Breast epithelium (tissue), 4 donors: Measurements from ENCODE around the gene APOO. TPM values are rescaled to one million over a fixed set of nuclear protein-coding genes. Genes with fewer than 3 reads are reported as not detected.

Source experiments
- DNase-seq, 2 donors: peaks; one replicate each; pipeline ENCODE4 v3.0.0-alpha.2; 2019; ENCODE audit warnings: low spot score in 2 of 2
- H3K27ac ChIP-seq, 2 donors: fragments of 200-600 bp; sonication (generic) in 1 of 2; one replicate each; pipeline ENCODE4 v1.5.1; 2016 to 2019; ENCODE audit warnings: mild to moderate bottlenecking in 1 of 2
- H3K27me3 ChIP-seq, 2 donors: fragments of 200-600 bp; sonication (generic) in 1 of 2; one replicate each; pipeline versions ENCODE4 v1.5.1 to v1.6.0; 2017 to 2019; ENCODE audit warnings: control low read depth in 1 of 2, mild to moderate bottlenecking in 1 of 2
- H3K36me3 ChIP-seq: fragments of 200-600 bp; one replicate; pipeline ENCODE4 v1.5.1; 2019
- H3K4me1 ChIP-seq, 2 donors: fragments of 200-600 bp; sonication (generic); one replicate each; pipeline ENCODE4 v1.5.1; 2016 to 2019; ENCODE audit warnings: control low read depth in 1 of 2
- H3K4me3 ChIP-seq, 3 donors: fragments of 200-600 bp; sonication (generic); 1 replicate in 2 of 3; 2 replicates in 1 of 3; pipeline ENCODE4 v1.5.1; 2016 to 2019; ENCODE audit warnings: mild to moderate bottlenecking in 3 of 3, moderate library complexity in 2 of 3
- H3K9me3 ChIP-seq, 2 donors: fragments of 200-600 bp; sonication (generic) in 1 of 2; one replicate each; pipeline ENCODE4 v1.5.1; 2016 to 2019; ENCODE audit warnings: control low read depth in 1 of 2
- CTCF ChIP-seq, 3 donors: fragments of 450-650 bp; IDR thresholded peaks; one replicate each; pipeline ENCODE4 v1.5.1; 2016 to 2017; ENCODE audit warnings: antibody characterized with exemption in 3 of 3, mild to moderate bottlenecking in 3 of 3, moderate library complexity in 3 of 3
- POLR2A ChIP-seq: fragments of 450-650 bp; IDR thresholded peaks from one replicate; pipeline ENCODE4 v1.6.1; 2016; ENCODE audit warnings: antibody characterized with exemption, mild to moderate bottlenecking, moderate library complexity
- POLR2AphosphoS5 ChIP-seq, 3 donors: sonication (generic); formaldehyde crosslinking; IDR thresholded peaks; one replicate each; pipeline ENCODE4 v1.6.1; 2017; ENCODE audit warnings: antibody characterized with exemption in 3 of 3
- intact Hi-C: fragments of 100-400 bp; cut with DNase I; formaldehyde crosslinking; loops from one replicate; pipeline ENCODE4 v1.15.1; 2023; ENCODE audit warnings: low total_unique reads
- total RNA-seq, 3 donors: library from RNA; depleted of rRNA; stranded (reverse); fragments of >200 nt; gene quantifications; one replicate each; pipeline ENCODE4 v1.1.0, GENCODE V29; 2016

APOO gene
- total RNA-seq, 3 donors from 2014 or later = 5.8 to 16.7 (median 16.1) TPM

GRCh38 chrX:23784470-23785331, 123.0 kb downstream of the APOO start:
- no peaks in the 10 kb centered on the region for H3K9me3 ChIP-seq
- intact Hi-C loops = no loop called here
- H3K27ac ChIP-seq = peak overlapping the region; percentile 88 to 97
- no peak for DNase-seq
- H3K4me1 ChIP-seq = no peaks in the 10 kb centered on the region
- TF ChIP-seq POLR2A (no peak), POLR2AphosphoS5 (IDR thresholded peaks at IDR 0.05) (peak in 1 of 3 donors; percentile 29)
- H3K36me3 ChIP-seq = no peaks in the 10 kb centered on the region
- H3K27me3 ChIP-seq = no peaks in the 10 kb centered on the region
- H3K4me3 ChIP-seq = peak overlapping the region; percentile 55 to 82 (median 65)

GRCh38 chrX:23783589-23784469, 123.9 kb downstream of the APOO start:
- Histone ChIP-seq H3K36me3 (no peaks in the 10 kb centered on the region), H3K9me3 (no peaks in the 10 kb centered on the region), H3K27me3 (no peaks in the 10 kb centered on the region), H3K4me3 (peak overlapping the region; percentile 55 to 82 (median 65)), H3K4me1 (no peaks in the 10 kb centered on the region), H3K27ac (peak overlapping the region; percentile 88 to 97)
- DNase-seq = no peak
- TF ChIP-seq CTCF (IDR thresholded peaks at IDR 0.05) (no peak), POLR2A (peak; percentile 8), POLR2AphosphoS5 (IDR thresholded peaks at IDR 0.05) (no peak)
- intact Hi-C loops = no loop called here

Other genes with a start within 250 kb of the APOO start
- 100 to 1,000 TPM in 1 of 3 donors, 10 to 100 TPM in 2; 71.8 to 120 (median 72.9) TPM for gene PRDX4, start 240.4 kb downstream of the APOO start, total RNA-seq
- gene ACOT9, start 164.7 kb downstream of the APOO start, total RNA-seq = 10 to 100 TPM; 38.7 to 42.3 (median 41.0) TPM
- 1,000 to 10,000 TPM in 2 of 3 donors, 100 to 1,000 TPM in 1; 980 to 1,359 (median 1,246) TPM for gene SAT1, start 124.8 kb downstream of the APOO start, total RNA-seq
- gene CXorf58, start 68 bp upstream of the APOO start, total RNA-seq = 1 to 10 TPM in 1 of 3 donors, not detected in 2; 1.5 TPM
- 10 to 100 TPM in 2 of 3 donors, 1 to 10 TPM in 1; 6.9 to 16.5 (median 10.4) TPM for gene KLHL15, start 119.2 kb upstream of the APOO start, total RNA-seq
- gene EIF2S3, start 147.0 kb upstream of the APOO start, total RNA-seq = 100 to 1,000 TPM in 2 of 3 donors, 10 to 100 TPM in 1; 95.5 to 150 (median 129) TPM
- 10 to 100 TPM; 46.9 to 88.4 (median 67.5) TPM for gene ZFX, start 241.8 kb upstream of the APOO start, total RNA-seq